Transverse colon (tissue), 4 donors: ENCODE results near the gene PNPO. TPM values are rescaled to one million over a fixed set of nuclear protein-coding genes. Genes with fewer than 3 reads are reported as not detected.
A peak's percentile ranks its signal among the peaks of the same experiment; 100 is the strongest.

ENCODE experiments used
- DNase-seq: peaks from one replicate; pipeline ENCODE4 v3.0.0-alpha.2; 2019
- H3K27ac ChIP-seq, 4 donors: fragments of 200-600 bp; sonication (generic); 2 replicates each; pipeline ENCODE4 v1.5.1; 2016 to 2018; ENCODE audit warnings: inconsistent platforms in 4 of 4
- H3K27me3 ChIP-seq: fragments of 200-600 bp; sonication (generic); 2 replicates; pipeline ENCODE4 v1.5.1; 2017; ENCODE audit warnings: inconsistent platforms
- H3K36me3 ChIP-seq, 4 donors: fragments of 200-600 bp; sonication (generic); 2 replicates each; pipeline ENCODE4 v1.5.1; 2017 to 2019; ENCODE audit warnings: inconsistent platforms in 4 of 4
- H3K4me1 ChIP-seq, 4 donors: fragments of 200-600 bp; sonication (generic); 2 replicates each; pipeline ENCODE4 v1.5.1; 2017 to 2020; ENCODE audit warnings: inconsistent platforms in 4 of 4
- H3K4me3 ChIP-seq, 4 donors: fragments of 200-600 bp; sonication (generic); 1 replicate in 1 of 4; 2 replicates in 3 of 4; pipeline versions ENCODE4 v1.5.1 to v1.6.1; 2017 to 2019; ENCODE audit warnings: inconsistent platforms in 4 of 4
- H3K9me3 ChIP-seq, 2 donors: fragments of 200-600 bp; sonication (generic); 2 replicates each; pipeline ENCODE4 v1.5.1; 2017 to 2019; ENCODE audit warnings: inconsistent platforms in 2 of 2
- CTCF ChIP-seq, 5 experiments: fragments of 200-600 bp in 3 of 5; fragments of 450-650 bp in 2 of 5; sonication (generic) in 3 of 5; IDR thresholded peaks; 1 replicate in 2 of 5; 2 replicates in 3 of 5; pipeline ENCODE4 v1.5.1; 2016 to 2017; ENCODE audit warnings: antibody characterized with exemption in 5 of 5, inconsistent platforms in 3 of 5, mild to moderate bottlenecking in 2 of 5, moderate library complexity in 1 of 5
- EP300 ChIP-seq: sonication (generic); formaldehyde crosslinking; IDR thresholded peaks from one replicate; pipeline ENCODE4 v1.6.1; 2017; ENCODE audit warnings: antibody characterized with exemption, low read depth
- POLR2A ChIP-seq: fragments of 450-650 bp; IDR thresholded peaks from one replicate; pipeline ENCODE4 v1.6.1; 2016; ENCODE audit warnings: antibody characterized with exemption, mild to moderate bottlenecking, moderate library complexity
- POLR2AphosphoS5 ChIP-seq, 3 donors: sonication (generic); formaldehyde crosslinking; IDR thresholded peaks; one replicate each; pipeline ENCODE4 v1.6.1; 2016; ENCODE audit warnings: antibody characterized with exemption in 3 of 3
- WGBS, 2 donors: methylation state at CpG; one replicate each; pipeline ENCODE4 v1.1.5; 2018; ENCODE audit warnings: low coverage in 1 of 2; 5-methylcytosine and 5-hydroxymethylcytosine counted together
- in situ Hi-C, 4 donors: fragments of 200-750 bp; cut with MboI; loops; one replicate each; pipeline versions ENCODE4 v1.15.0 to v1.15.1; 2017; ENCODE audit warnings: low sequenced_read_pairs in 3 of 4, low pct_ligation_motif_present in 1 of 4, low pct_unique_long_range_greater_than_20kb in 1 of 4
- intact Hi-C: fragments of 100-400 bp; cut with DNase I; formaldehyde crosslinking; loops from one replicate; pipeline ENCODE4 v1.15.1; 2023; ENCODE audit warnings: low total_unique reads
- total RNA-seq, 4 donors: library from RNA; depleted of rRNA; stranded (reverse); fragments of >200 nt; gene quantifications; one replicate each; pipeline ENCODE4 v1.1.0, GENCODE V29; 2016

Gene PNPO
- total RNA-seq, 4 donors from 2014 or later = 7.4 to 83.8 (median 31.6) TPM

GRCh38 chr17:47955497-47956461 lies 14.4 kb downstream of the PNPO start:
- DNase-seq = peak; percentile 77
- 32 to 44% methylated on average over 3 to 7 of the region's 7 CpGs for whole genome bisulfite sequencing, 2 donors
- Histone ChIP-seq H3K36me3 (no peaks in the 10 kb centered on the region), H3K27me3 (no peaks in the 10 kb centered on the region), H3K4me1 (peaks cover 1 to 50% (median 45%) of the 10 kb centered on the region in 4 donors), H3K4me3 (peak overlapping the region; percentile 24 to 65 (median 61)), H3K9me3 (no peaks in the 10 kb centered on the region), H3K27ac (peak overlapping the region; percentile 88 to 93 (median 90))
- TF ChIP-seq EP300 = no peak
- TF ChIP-seq POLR2A = peak; percentile 76
- peak in 2 of 3 donors; percentile 52 to 76 for TF ChIP-seq POLR2AphosphoS5 (IDR thresholded peaks at IDR 0.05)
- no peak for TF ChIP-seq CTCF (IDR thresholded peaks at IDR 0.05)
- intact Hi-C loops (no loop called here), in situ Hi-C loops (loop anchor here in 1 of 4 donors (25.0 kb wide), 1 partner anchor 118 kb away; the partner anchor contains the start of genes LRRC46, MRPL10 and SCRN2)

- in situ Hi-C loops (loop anchor here in 1 of 4 donors (25.0 kb wide), 1 partner anchor 120 kb away; the partner anchor contains the start of genes LRRC46, MRPL10 and SCRN2), intact Hi-C loops (no loop called here)
- Histone ChIP-seq H3K9me3 (no peaks in the 10 kb centered on the region), H3K36me3 (no peaks in the 10 kb centered on the region), H3K4me1 (peaks cover 3 to 42% (median 41%) of the 10 kb centered on the region in 4 donors), H3K27ac (peak overlapping the region; percentile 88 to 93 (median 90)), H3K27me3 (no peaks in the 10 kb centered on the region), H3K4me3 (peak overlapping the region; percentile 24 to 65 (median 61))
- 41% methylated on average over 4 of the region's 4 CpGs; no CpG with 5 or more reads in 1 of the 2 donors for WGBS, 2 donors
- peak; percentile 20 for DNase-seq
- no peak for TF ChIP-seq POLR2A
These were observed 15.6 kb downstream of the PNPO start for GRCh38 chr17:47956791-47957590.

- Histone ChIP-seq H3K4me3 (peak within 1 kb of the TSS; percentile 24 to 65 (median 61)), H3K9me3 (no peaks in the 10 kb centered on the region), H3K36me3 (no peaks in the 10 kb centered on the region), H3K27ac (peak within 1 kb of the TSS; percentile 88 to 93 (median 90)), H3K27me3 (no peaks in the 10 kb centered on the region), H3K4me1 (peaks cover 3 to 37% (median 35%) of the 10 kb centered on the region in 4 donors)
- in situ Hi-C loops (loop anchor here in 1 of 4 donors (25.0 kb wide), 1 partner anchor 121 kb away; the partner anchor contains the start of genes LRRC46, MRPL10 and SCRN2), intact Hi-C loops (no loop called here)
- TF ChIP-seq EP300 (no peak), CTCF (IDR thresholded peaks at IDR 0.05) (no peak), POLR2AphosphoS5 (IDR thresholded peaks at IDR 0.05) (peak; percentile 88 to 97 (median 97)), POLR2A (peak; percentile 97)
- peak; percentile 91 for DNase-seq
- WGBS, 2 donors = 35% methylated on average over 16 of the region's 16 CpGs; no CpG with 5 or more reads in 1 of the 2 donors
These were observed 16.5 kb downstream of the PNPO start, which contains the start of gene PRR15L for GRCh38 chr17:47957591-47958490. TSS of gene PRR15L (minus strand) at chr17:47957883. CDS start at chr17:47953234, 4,649 bp downstream.
